Central memory CD8-positive, alpha-beta T cell (primary cell): Measurements from ENCODE around the gene CDH23.

Experiments
- ATAC-seq: fragments of 150-1000 bp; cut with Tn5 transposase; replicated peaks from 2 replicates; pipeline ENCODE4 v1.10.0; 2022; ENCODE audit warnings: mild to moderate bottlenecking, moderate FRiP score, moderate number of reproducible peaks; ENCODE audit not compliant: poor library complexity, severe bottlenecking; ENCODE audit errors: extremely low read depth
- DNase-seq, 2 donors: peaks; one replicate each; pipeline ENCODE4 v3.0.0; 2021; ENCODE audit warnings: low spot score in 2 of 2
- H3K27ac Mint-ChIP-seq: one replicate; pipeline ENCODE4 v1.8.0; 2022; ENCODE audit warnings: low read depth, mild to moderate bottlenecking, moderate library complexity, mixed read lengths
- H3K27me3 Mint-ChIP-seq: one replicate; pipeline ENCODE4 v1.8.0; 2022; ENCODE audit warnings: mixed read lengths
- H3K36me3 Mint-ChIP-seq: one replicate; pipeline ENCODE4 v1.8.0; 2022; ENCODE audit warnings: mild to moderate bottlenecking, moderate library complexity, mixed read lengths; ENCODE audit not compliant: insufficient read depth
- H3K4me1 Mint-ChIP-seq: one replicate; pipeline ENCODE4 v1.8.0; 2022; ENCODE audit warnings: mixed read lengths
- H3K4me3 Mint-ChIP-seq: one replicate; pipeline ENCODE4 v1.8.0; 2022; ENCODE audit warnings: mild to moderate bottlenecking, moderate library complexity, mixed read lengths
- H3K9me3 Mint-ChIP-seq: one replicate; pipeline ENCODE4 v1.8.0; 2022; ENCODE audit warnings: mixed read lengths

The CDH23 gene

DNA sequence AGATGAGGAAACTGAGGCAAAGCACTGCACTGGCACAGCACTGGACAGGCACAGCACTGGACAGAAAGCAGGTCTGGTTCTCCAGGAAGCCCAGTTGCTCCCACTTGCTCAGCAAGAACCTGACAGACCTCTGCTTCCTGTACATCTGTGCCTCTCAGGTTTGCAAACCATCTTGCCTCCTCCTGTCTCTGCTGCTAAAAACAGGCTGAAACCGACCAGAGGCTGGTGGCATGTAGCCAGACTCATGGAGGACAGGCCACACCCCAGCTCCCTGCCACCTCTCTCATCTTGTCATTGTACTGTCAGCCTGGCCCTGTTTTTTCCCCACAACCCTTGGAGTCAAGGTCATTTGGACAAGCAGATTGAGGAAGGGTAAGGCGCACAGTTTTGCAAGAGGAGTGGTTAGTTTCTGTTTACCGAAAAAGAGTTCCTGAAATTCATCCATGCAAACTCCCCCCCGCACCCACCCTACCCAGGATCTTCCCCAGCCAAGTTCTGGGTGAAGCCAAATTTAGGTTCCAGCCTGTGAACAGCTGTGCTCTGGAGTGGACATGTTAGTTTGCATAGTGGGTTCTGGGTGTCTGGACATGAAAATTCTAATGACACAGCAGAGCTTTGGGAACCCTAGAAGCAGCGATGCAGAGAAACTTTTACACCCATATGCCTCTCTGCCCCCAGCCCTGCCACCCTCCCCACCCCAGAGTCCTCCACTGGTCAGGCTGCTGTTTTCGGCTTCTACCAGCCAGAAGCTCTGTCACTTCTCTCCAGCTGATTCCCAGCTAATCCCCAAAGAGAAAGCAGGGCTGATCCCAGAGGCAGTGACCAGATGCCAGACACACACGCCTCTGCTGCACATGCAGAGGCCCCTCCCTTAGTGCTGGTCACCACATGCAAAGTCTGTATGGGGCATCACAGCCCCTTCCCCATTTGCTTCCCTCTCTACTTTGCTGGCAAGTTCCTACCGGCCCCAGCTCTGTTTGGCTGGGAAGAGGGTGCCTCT, 331.3 kb downstream of the CDH23 start:
- peaks cover 13% of the 10 kb centered on the region for H3K36me3 Mint-ChIP-seq
- H3K9me3 Mint-ChIP-seq = no peaks in the 10 kb centered on the region
- ATAC-seq (peak; percentile 78), DNase-seq (peak; percentile 60 to 84)
- peak overlapping the region; percentile 95 for H3K27ac Mint-ChIP-seq
- H3K4me3 Mint-ChIP-seq = peak overlapping the region; percentile 47
- no peaks in the 10 kb centered on the region for H3K27me3 Mint-ChIP-seq
- peaks cover 59% of the 10 kb centered on the region for H3K4me1 Mint-ChIP-seq

DNA sequence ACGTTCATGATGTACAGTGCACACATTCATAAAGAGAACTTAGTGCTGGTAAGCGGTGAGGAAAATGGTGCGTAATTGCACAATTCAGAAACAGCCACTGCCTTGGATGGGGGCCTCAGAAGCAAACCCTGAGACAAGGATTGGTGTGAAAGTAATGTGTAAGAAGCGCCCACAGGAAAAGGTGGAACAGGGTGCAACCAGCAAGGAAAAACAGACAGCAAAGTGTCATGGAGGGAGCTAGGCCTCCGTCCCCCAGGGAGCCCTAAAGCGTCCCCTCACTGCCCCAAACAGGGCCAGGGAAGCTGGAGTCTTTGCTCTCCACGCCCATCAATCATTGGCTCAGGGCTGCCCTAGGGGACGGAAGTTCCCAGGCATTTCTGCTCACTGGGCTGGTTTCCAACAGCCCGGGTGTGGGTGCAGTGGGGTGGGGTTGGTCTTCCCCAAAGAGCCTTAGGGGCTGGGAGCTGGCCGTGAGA, 332.5 kb downstream of the CDH23 start:
- H3K9me3 Mint-ChIP-seq = no peaks in the 10 kb centered on the region
- peak overlapping the region; percentile 95 for H3K27ac Mint-ChIP-seq
- no peak for ATAC-seq
- H3K4me3 Mint-ChIP-seq = no peak overlapping the region
- peaks cover 62% of the 10 kb centered on the region for H3K4me1 Mint-ChIP-seq
- no peaks in the 10 kb centered on the region for H3K27me3 Mint-ChIP-seq
- DNase-seq = no peak
- peaks cover 13% of the 10 kb centered on the region for H3K36me3 Mint-ChIP-seq

DNA sequence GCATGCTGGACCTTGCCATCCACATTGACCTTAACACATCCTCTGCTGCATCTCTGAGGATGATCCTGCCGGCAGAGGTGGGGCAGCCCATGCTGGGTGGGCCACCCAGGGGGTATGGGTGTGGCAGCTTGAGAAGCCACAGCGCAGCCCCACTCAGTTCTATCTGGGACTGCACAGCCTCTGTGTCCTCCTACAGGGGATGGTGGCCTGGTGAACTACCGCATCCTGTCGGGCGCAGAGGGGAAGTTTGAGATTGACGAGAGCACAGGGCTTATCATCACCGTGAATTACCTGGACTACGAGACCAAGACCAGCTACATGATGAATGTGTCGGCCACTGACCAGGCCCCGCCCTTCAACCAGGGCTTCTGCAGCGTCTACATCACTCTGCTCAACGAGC, 335.1 kb downstream of the CDH23 start:
- peak overlapping the region; percentile 31 for H3K4me3 Mint-ChIP-seq
- H3K36me3 Mint-ChIP-seq = peaks cover 9% of the 10 kb centered on the region
- no peak overlapping the region for H3K27ac Mint-ChIP-seq
- H3K9me3 Mint-ChIP-seq = no peaks in the 10 kb centered on the region
- peaks cover 71% of the 10 kb centered on the region for H3K4me1 Mint-ChIP-seq
- no peak for DNase-seq
- ATAC-seq = no peak
- H3K27me3 Mint-ChIP-seq = no peaks in the 10 kb centered on the region

- Mint-ChIP-seq H3K9me3 (no peaks in the 10 kb centered on the region), H3K27me3 (no peaks in the 10 kb centered on the region), H3K4me1 (peaks cover 74% of the 10 kb centered on the region), H3K27ac (peak overlapping the region; percentile 96), H3K4me3 (peak overlapping the region; percentile 64), H3K36me3 (peaks cover 5% of the 10 kb centered on the region)
- no peak for DNase-seq
- ATAC-seq = no peak
Observed at GRCh38 chr10:71734797-71735196, 338.1 kb downstream of the CDH23 start.

DNA sequence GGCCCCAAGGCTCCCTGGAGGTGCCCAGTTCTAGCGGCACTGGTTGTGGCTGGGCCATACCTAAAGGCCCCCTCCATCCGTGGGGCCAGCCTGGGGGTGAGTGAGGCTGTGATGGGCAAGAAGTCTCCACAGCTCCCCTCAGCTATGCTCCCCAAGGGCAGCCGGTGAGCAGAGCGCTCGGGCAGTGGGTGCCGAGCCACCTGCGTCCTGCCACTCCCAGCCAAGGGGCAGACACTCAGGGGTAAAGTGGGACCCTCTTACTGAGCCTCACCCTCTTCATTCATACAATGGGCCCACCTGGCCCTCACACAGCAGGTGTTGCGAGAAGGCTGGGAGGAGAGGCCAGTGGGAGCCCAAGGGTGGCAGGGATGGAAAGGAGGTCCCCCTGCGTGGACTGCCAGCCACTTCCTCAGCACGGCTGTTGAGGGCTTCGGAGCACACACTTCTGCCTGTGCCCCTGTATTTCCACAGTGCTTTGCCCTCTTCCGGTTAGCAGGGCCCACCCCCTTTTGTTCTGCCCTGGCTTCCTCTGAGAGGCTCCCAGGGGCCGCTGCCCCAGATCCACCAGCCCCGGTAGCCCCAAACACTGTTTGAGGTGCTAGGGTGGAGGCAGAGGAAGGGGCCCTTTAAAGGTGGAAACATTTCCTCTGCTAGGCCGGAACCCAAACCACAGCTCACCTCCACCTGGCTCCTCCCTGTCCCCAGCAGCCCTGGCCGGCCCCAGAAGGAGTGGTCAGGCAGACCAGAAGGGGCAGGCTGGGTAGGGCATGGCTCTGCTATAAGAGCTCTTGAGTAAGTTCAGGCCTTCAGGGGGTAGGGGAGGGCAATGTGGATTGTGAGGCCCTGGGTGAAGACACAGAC, 339.2 kb downstream of the CDH23 start:
- H3K9me3 Mint-ChIP-seq = no peaks in the 10 kb centered on the region

GRCh38 chr10:71736570-71736952, 339.8 kb downstream of the CDH23 start:
- peaks cover 92% of the 10 kb centered on the region for H3K4me1 Mint-ChIP-seq
- DNase-seq (no peak), ATAC-seq (peak; percentile 16)
- H3K27me3 Mint-ChIP-seq = no peaks in the 10 kb centered on the region
- H3K27ac Mint-ChIP-seq = peak overlapping the region; percentile 96
- H3K36me3 Mint-ChIP-seq = peaks cover 5% of the 10 kb centered on the region
- H3K4me3 Mint-ChIP-seq = peak overlapping the region; percentile 64
- no peaks in the 10 kb centered on the region for H3K9me3 Mint-ChIP-seq

More for the DNA sequence above, 339.2 kb downstream of the CDH23 start:
- Mint-ChIP-seq H3K4me1 (peaks cover 86% of the 10 kb centered on the region), H3K36me3 (peaks cover 5% of the 10 kb centered on the region), H3K27me3 (no peaks in the 10 kb centered on the region), H3K27ac (peak overlapping the region; percentile 96), H3K4me3 (peak overlapping the region; percentile 64)
- DNase-seq (peak in 1 of 2 donors; percentile 51), ATAC-seq (peak; percentile 94)

- H3K4me1 Mint-ChIP-seq = peaks cover 97% of the 10 kb centered on the region
- H3K36me3 Mint-ChIP-seq = peaks cover 6% of the 10 kb centered on the region
- no peak overlapping the region for H3K4me3 Mint-ChIP-seq
- H3K9me3 Mint-ChIP-seq = no peaks in the 10 kb centered on the region
- ATAC-seq (no peak), DNase-seq (no peak)
- peak overlapping the region; percentile 96 for H3K27ac Mint-ChIP-seq
- H3K27me3 Mint-ChIP-seq = no peaks in the 10 kb centered on the region
Observed at GRCh38 chr10:71737001-71737833, 340.5 kb downstream of the CDH23 start.

DNA sequence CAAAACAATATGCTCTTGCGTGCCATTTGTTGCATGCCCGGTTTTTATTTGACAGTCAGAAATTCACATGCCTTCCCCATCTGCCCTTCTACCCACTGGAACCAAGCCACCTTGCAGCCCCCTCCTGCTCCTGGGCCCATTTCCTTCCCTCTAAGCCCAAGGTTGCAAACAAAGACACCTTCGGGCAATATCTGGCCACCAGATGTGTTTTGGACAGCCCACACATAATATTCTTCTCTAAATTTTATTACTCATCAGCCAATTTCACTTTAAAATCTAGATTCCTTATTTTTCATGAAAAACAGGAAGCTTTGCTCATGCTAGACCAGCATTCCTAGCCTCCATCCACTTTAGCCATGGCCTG, 341.1 kb downstream of the CDH23 start:
- peak overlapping the region; percentile 79 for H3K27ac Mint-ChIP-seq
- ATAC-seq = no peak
- peaks cover 8% of the 10 kb centered on the region for H3K36me3 Mint-ChIP-seq
- H3K9me3 Mint-ChIP-seq = no peaks in the 10 kb centered on the region
- DNase-seq = no peak
- H3K4me3 Mint-ChIP-seq = no peak overlapping the region
- H3K4me1 Mint-ChIP-seq = peaks cover 97% of the 10 kb centered on the region
- H3K27me3 Mint-ChIP-seq = no peaks in the 10 kb centered on the region

- DNase-seq (no peak), ATAC-seq (no peak)
- Mint-ChIP-seq H3K36me3 (peaks cover 11% of the 10 kb centered on the region), H3K4me1 (peaks cover 94% of the 10 kb centered on the region), H3K27me3 (no peaks in the 10 kb centered on the region), H3K27ac (peak overlapping the region; percentile 76), H3K9me3 (no peaks in the 10 kb centered on the region), H3K4me3 (peak overlapping the region; percentile 50)
Observed at GRCh38 chr10:71739358-71739900, 342.7 kb downstream of the CDH23 start.

- peaks cover 11% of the 10 kb centered on the region for H3K36me3 Mint-ChIP-seq
- peak overlapping the region; percentile 50 for H3K4me3 Mint-ChIP-seq
- H3K27me3 Mint-ChIP-seq = no peaks in the 10 kb centered on the region
- ATAC-seq (no peak), DNase-seq (no peak)
- H3K4me1 Mint-ChIP-seq = peaks cover 94% of the 10 kb centered on the region
- H3K9me3 Mint-ChIP-seq = no peaks in the 10 kb centered on the region
- H3K27ac Mint-ChIP-seq = peak overlapping the region; percentile 76
Observed at GRCh38 chr10:71740069-71740653, 343.4 kb downstream of the CDH23 start.

- Mint-ChIP-seq H3K27me3 (no peaks in the 10 kb centered on the region), H3K4me1 (peaks cover 94% of the 10 kb centered on the region), H3K36me3 (peaks cover 11% of the 10 kb centered on the region), H3K9me3 (no peaks in the 10 kb centered on the region), H3K27ac (peak overlapping the region; percentile 76), H3K4me3 (peak overlapping the region; percentile 53)
- no peak for DNase-seq
- ATAC-seq = no peak
Observed at GRCh38 chr10:71741029-71741428, 344.3 kb downstream of the CDH23 start.
